ENCODE measurements around the gene CEP104. TPM values are rescaled to one million over a fixed set of nuclear protein-coding genes. Genes with fewer than 3 reads are reported as not detected.

CEP104 gene
- total and polyA plus RNA-seq, 4 donors = 7.5 to 23.2 (median 12.0) TPM

DNA sequence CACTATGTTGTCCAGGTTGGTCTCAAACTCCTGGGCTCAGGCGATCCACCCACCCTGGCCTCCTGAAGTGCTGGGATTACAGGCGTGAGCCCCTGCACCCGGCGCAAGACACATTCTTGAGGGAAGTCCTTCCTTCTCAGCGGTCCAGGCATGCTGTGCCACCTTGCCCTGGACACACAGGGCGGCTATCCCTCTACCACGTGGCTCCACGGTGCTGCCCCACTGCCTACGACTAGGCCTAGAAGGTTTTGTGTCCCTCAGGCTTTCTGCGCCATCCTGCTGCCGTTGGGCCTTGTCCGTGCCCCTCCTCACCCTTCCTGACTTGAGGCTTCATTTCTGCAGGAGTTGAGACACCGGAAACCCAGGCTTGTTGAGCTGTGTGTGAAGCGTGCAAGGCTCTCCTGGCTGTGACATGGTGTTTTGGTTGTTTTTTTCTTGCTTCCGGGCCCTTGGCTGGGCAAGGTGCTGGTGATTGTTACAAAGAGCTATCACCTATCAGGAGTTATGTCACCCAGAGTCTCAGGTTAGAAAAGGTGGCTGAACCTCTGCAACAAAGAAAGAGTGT is 29.2 kb upstream of the CEP104 start:
- DNase-seq (ENCODE audit: low spot score) = no peak
- TF ChIP-seq HNF4A (conservative IDR thresholded peaks at IDR 0.05) (no peak), TAF1 (conservative IDR thresholded peaks at IDR 0.05) (no peak), FOXA1 (IDR thresholded peaks at IDR 0.05) (no peak), GABPA (IDR thresholded peaks at IDR 0.05 in 1 of 2, conservative IDR thresholded peaks at IDR 0.05 in 1 of 2) (no peak), EGR1 (IDR thresholded peaks at IDR 0.05; ENCODE audit: low read depth in 2 of 2) (no peak), JUND (IDR thresholded peaks at IDR 0.05) (no peak), RXRA (IDR thresholded peaks at IDR 0.05) (no peak), YY1 (IDR thresholded peaks at IDR 0.05) (no peak)
- TF ChIP-seq, protein P1, sequence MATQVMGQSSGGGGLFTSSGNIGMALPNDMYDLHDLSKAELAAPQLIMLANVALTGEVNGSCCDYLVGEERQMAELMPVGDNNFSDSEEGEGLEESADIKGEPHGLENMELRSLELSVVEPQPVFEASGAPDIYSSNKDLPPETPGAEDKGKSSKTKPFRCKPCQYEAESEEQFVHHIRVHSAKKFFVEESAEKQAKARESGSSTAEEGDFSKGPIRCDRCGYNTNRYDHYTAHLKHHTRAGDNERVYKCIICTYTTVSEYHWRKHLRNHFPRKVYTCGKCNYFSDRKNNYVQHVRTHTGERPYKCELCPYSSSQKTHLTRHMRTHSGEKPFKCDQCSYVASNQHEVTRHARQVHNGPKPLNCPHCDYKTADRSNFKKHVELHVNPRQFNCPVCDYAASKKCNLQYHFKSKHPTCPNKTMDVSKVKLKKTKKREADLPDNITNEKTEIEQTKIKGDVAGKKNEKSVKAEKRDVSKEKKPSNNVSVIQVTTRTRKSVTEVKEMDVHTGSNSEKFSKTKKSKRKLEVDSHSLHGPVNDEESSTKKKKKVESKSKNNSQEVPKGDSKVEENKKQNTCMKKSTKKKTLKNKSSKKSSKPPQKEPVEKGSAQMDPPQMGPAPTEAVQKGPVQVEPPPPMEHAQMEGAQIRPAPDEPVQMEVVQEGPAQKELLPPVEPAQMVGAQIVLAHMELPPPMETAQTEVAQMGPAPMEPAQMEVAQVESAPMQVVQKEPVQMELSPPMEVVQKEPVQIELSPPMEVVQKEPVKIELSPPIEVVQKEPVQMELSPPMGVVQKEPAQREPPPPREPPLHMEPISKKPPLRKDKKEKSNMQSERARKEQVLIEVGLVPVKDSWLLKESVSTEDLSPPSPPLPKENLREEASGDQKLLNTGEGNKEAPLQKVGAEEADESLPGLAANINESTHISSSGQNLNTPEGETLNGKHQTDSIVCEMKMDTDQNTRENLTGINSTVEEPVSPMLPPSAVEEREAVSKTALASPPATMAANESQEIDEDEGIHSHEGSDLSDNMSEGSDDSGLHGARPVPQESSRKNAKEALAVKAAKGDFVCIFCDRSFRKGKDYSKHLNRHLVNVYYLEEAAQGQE (IDR thresholded peaks at IDR 0.05) = no peak
- TF ChIP-seq, protein P2, sequence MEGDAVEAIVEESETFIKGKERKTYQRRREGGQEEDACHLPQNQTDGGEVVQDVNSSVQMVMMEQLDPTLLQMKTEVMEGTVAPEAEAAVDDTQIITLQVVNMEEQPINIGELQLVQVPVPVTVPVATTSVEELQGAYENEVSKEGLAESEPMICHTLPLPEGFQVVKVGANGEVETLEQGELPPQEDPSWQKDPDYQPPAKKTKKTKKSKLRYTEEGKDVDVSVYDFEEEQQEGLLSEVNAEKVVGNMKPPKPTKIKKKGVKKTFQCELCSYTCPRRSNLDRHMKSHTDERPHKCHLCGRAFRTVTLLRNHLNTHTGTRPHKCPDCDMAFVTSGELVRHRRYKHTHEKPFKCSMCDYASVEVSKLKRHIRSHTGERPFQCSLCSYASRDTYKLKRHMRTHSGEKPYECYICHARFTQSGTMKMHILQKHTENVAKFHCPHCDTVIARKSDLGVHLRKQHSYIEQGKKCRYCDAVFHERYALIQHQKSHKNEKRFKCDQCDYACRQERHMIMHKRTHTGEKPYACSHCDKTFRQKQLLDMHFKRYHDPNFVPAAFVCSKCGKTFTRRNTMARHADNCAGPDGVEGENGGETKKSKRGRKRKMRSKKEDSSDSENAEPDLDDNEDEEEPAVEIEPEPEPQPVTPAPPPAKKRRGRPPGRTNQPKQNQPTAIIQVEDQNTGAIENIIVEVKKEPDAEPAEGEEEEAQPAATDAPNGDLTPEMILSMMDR (IDR thresholded peaks at IDR 0.05; ENCODE audit: low read depth, low read length, missing input control) = no peak
- TF ChIP-seq, protein P3, sequence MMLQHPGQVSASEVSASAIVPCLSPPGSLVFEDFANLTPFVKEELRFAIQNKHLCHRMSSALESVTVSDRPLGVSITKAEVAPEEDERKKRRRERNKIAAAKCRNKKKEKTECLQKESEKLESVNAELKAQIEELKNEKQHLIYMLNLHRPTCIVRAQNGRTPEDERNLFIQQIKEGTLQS (IDR thresholded peaks at IDR 0.05) = no peak
- TF ChIP-seq, protein P4, sequence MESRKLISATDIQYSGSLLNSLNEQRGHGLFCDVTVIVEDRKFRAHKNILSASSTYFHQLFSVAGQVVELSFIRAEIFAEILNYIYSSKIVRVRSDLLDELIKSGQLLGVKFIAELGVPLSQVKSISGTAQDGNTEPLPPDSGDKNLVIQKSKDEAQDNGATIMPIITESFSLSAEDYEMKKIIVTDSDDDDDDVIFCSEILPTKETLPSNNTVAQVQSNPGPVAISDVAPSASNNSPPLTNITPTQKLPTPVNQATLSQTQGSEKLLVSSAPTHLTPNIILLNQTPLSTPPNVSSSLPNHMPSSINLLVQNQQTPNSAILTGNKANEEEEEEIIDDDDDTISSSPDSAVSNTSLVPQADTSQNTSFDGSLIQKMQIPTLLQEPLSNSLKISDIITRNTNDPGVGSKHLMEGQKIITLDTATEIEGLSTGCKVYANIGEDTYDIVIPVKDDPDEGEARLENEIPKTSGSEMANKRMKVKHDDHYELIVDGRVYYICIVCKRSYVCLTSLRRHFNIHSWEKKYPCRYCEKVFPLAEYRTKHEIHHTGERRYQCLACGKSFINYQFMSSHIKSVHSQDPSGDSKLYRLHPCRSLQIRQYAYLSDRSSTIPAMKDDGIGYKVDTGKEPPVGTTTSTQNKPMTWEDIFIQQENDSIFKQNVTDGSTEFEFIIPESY (IDR thresholded peaks at IDR 0.05) = no peak
- no peak overlapping the region for H3K27ac ChIP-seq (ENCODE audit: low read depth in 1 of 2, low read length in 2 of 2)

DNA sequence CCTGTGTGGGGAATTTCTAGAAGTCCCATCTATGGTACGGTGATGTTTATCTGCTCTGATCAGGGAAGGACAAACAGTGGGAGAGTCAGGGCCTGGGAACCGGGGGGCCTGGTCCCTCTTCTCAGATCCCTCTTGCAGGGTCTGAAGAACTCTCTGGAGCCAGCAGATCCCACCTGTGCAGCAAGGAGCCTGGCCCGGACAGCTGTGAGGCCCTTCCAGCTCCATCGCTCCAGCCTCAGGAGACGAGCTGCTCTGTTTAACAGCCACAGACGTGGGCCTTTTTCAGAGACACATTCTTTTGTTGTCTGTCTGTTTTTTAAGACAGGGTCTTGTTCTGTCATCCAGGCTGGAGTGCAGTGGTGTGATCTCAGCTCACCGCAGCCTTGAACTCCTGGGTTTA is 28.6 kb upstream of the CEP104 start:
- no peak for DNase-seq (ENCODE audit: low spot score)
- TF ChIP-seq HNF4G (IDR thresholded peaks at IDR 0.05) (no peak), NR2F2 (IDR thresholded peaks at IDR 0.05) (no peak), SP1 (IDR thresholded peaks at IDR 0.05) (no peak), RXRA (IDR thresholded peaks at IDR 0.05) (no peak), RAD21 (IDR thresholded peaks at IDR 0.05) (no peak), GABPA (IDR thresholded peaks at IDR 0.05 in 1 of 2, conservative IDR thresholded peaks at IDR 0.05 in 1 of 2) (no peak), FOXA1 (IDR thresholded peaks at IDR 0.05) (no peak), JUND (IDR thresholded peaks at IDR 0.05) (no peak), EGR1 (IDR thresholded peaks at IDR 0.05; ENCODE audit: low read depth in 2 of 2) (no peak), FOXA2 (IDR thresholded peaks at IDR 0.05) (no peak), TAF1 (conservative IDR thresholded peaks at IDR 0.05) (no peak), HNF4A (conservative IDR thresholded peaks at IDR 0.05) (no peak)
- TF ChIP-seq, protein P4 (IDR thresholded peaks at IDR 0.05) = no peak
- Histone ChIP-seq H3K9me3 (ENCODE audit: control insufficient read depth in 4 of 4, low read length in 3 of 4) (no peaks in the 10 kb centered on the region), H3K27me3 (ENCODE audit: control insufficient read depth in 4 of 4, insufficient read depth in 4 of 4, low read length in 3 of 4) (no peaks in the 10 kb centered on the region), H3K36me3 (ENCODE audit: control insufficient read depth in 4 of 4, insufficient read depth in 3 of 4, low read depth in 1 of 4, low read length in 3 of 4) (peaks cover 7 to 46% (median 26%) of the 10 kb centered on the region in 4 donors), H3K9ac (ENCODE audit: low read depth in 1 of 2, low read length in 2 of 2) (no peak overlapping the region), H3K4me1 (ENCODE audit: control insufficient read depth in 4 of 4, insufficient read depth in 4 of 4, low read length in 3 of 4) (no peaks in the 10 kb centered on the region), H3K27ac (ENCODE audit: low read depth in 1 of 2, low read length in 2 of 2) (no peak overlapping the region), H3K4me3 (ENCODE audit: low read depth in 1 of 3, low read length in 3 of 3) (no peak overlapping the region)
- 91% methylated on average over 7 of the region's 7 CpGs for WGBS

More for the DNA sequence above, 29.2 kb upstream of the CEP104 start:
- H3K9ac ChIP-seq (ENCODE audit: low read depth in 1 of 2, low read length in 2 of 2) = no peak overlapping the region
- H3K27me3 ChIP-seq (ENCODE audit: control insufficient read depth in 4 of 4, insufficient read depth in 4 of 4, low read length in 3 of 4) = no peaks in the 10 kb centered on the region
- no peaks in the 10 kb centered on the region for H3K4me1 ChIP-seq (ENCODE audit: control insufficient read depth in 4 of 4, insufficient read depth in 4 of 4, low read length in 3 of 4)
- peaks cover 7 to 45% (median 28%) of the 10 kb centered on the region in 4 donors for H3K36me3 ChIP-seq (ENCODE audit: control insufficient read depth in 4 of 4, insufficient read depth in 3 of 4, low read depth in 1 of 4, low read length in 3 of 4)
- H3K9me3 ChIP-seq (ENCODE audit: control insufficient read depth in 4 of 4, low read length in 3 of 4) = no peaks in the 10 kb centered on the region
- 95% methylated on average over 15 of the region's 15 CpGs for WGBS
- H3K4me3 ChIP-seq (ENCODE audit: low read depth in 1 of 3, low read length in 3 of 3) = no peak overlapping the region

Data from liver (tissue), 9 donors.